ENCODE data around the gene MYH14.

MYH14 gene

DNA sequence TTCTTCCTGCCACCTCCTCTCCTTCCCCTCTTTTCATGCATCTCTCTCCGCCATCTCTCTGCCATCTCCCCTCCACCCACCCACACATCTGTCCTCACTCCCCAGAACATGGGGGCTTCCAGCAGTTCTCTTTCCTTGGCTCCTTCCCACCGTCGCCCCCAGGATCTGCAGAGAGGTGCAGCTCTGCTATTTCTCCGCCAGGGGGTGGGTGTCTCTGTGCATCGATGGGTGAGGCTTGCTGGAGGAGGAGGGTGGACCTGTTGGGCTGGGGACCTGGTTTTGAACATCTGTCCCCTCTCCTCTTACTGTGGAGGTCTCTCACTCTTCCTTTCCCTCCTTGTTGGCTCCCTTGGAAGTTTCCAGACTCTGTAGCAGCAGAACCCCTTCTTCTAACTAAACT, 51.7 kb downstream of the MYH14 start:
- no peak for DNase-seq (ENCODE audit: low read depth in 2 of 2, low spot score in 1 of 2)

DNA sequence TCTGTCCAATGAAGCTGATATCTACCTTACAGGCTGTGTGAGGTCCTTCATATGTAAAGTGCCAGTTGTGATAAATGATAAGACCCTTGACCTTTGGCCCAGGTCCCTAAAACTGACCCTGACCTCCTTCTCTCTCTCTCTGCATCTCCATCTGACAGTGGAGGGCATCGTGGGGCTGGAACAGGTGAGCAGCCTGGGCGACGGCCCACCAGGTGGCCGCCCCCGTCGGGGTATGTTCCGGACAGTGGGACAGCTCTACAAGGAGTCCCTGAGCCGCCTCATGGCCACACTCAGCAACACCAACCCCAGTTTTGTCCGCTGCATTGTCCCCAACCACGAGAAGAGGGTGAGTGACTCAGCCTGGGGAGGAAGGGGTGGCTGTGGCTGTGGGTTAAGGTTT, 53.7 kb downstream of the MYH14 start:
- no peak for DNase-seq (ENCODE audit: low read depth in 2 of 2, low spot score in 1 of 2)

DNA sequence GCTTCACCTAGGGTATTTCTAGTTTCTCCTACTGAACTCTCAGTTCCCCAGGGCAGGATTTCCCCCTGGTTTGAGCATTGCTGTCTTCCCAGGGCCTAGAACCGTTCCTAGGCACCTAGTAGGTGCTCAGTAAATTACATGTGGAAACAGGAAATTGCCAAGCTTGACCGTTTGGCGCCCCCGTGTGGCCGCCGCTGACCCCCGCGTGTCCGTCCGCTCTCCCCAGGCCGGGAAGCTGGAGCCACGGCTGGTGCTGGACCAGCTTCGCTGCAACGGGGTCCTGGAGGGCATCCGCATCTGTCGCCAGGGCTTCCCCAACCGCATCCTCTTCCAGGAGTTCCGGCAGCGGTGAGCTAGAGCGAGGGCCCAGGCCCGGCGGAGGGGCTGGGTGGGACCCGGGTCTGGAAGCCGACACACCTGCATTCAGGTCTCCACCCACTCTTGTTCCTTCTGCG, 55.5 kb downstream of the MYH14 start:
- DNase-seq (ENCODE audit: low read depth in 2 of 2, low spot score in 1 of 2) = no peak

DNA sequence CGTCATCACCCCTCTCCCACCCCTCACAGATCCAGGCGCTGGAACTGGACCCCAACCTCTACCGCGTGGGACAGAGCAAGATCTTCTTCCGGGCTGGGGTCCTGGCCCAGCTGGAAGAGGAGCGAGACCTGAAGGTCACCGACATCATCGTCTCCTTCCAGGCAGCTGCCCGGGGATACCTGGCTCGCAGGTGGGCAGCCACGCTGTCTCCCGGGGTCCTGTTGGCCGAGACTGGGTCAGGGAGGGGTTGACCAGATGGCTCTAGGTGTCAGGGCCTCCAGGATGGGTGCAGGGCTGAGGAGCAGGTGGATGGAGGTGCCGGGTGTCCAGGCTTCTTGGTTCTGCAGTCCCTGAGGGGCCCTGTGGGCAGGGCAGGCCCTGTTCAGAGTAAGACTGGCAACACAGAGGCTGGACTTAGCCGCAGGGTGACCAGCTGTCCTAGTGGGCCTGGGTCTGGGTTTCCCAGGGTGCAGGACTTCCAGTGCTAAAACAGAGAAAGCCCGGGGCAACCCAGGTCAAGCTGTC, 58.1 kb downstream of the MYH14 start:
- no peak for DNase-seq (ENCODE audit: low read depth in 2 of 2, low spot score in 1 of 2)

DNA sequence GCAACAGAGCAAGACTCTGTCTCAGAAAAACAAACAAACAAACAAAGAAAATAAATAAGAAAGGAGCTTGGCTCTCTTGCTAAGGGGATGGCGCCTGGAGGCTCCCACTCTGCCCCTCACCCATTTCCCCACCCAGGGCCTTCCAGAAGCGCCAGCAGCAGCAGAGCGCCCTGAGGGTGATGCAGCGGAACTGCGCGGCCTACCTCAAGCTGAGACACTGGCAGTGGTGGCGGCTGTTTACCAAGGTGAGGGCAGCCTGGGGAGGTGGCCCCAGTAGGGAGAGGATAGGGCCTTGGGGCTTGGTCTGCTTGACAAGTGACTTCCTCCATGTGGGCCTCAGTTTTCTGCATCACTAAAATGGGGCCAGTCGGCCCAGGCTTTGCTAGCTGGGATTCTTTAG, 59.8 kb downstream of the MYH14 start:
- DNase-seq (ENCODE audit: low read depth in 2 of 2, low spot score in 1 of 2) = no peak

DNA sequence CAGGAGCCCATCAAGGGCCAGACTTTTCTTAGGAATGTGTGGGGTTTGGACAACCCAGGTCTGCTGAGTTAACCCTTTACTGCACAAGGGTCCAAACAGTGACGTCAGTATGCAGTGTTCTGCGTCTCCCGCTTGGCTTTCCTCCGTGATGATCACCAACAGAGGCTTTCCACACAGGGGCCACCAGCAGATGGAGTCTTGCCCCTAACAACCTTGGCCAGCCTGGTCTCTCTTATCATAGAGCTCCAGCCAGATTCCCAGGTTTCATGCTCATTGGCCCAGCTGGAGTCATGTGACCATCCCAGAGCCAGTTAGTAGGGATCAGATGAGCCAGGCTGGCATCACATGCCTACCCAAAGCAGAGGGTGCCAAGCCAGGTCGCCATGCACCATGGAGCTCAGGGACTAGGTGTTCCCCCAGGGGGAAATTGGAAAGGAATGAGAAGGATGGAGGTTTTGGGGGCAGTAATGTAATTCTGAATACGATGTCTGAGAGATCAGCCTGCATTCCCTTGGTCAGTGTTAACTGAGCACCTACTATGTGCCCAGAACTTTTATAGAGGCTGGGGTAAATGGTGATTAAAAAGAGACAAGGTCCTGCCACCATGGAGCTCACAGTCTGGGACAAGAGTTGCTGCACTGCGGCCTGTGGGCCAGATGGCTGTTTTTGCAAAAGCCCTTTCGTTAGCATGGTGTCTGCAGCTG, 61.2 kb downstream of the MYH14 start:
- no peak for DNase-seq (ENCODE audit: low read depth in 2 of 2, low spot score in 1 of 2)

DNA sequence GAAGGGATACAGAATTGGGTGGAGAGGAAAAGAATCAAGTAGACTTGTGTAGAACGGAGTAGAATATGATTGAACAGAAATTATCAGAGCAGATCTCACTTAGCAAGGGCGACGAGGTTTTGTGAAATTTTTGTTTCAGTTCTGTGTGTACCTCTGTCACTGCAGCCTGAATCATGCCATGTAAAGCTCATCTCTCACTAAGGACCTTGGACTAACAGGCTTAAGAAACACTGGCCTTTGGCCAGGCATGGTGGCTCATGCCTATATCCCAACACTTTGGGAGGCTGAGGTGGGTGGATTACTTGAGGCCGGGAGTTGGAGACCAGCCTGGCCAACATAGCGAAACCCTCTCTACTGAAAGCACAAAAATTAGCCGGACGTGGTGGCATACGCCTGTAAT, 62.6 kb downstream of the MYH14 start:
- no peak for DNase-seq (ENCODE audit: low read depth in 2 of 2, low spot score in 1 of 2)

DNA sequence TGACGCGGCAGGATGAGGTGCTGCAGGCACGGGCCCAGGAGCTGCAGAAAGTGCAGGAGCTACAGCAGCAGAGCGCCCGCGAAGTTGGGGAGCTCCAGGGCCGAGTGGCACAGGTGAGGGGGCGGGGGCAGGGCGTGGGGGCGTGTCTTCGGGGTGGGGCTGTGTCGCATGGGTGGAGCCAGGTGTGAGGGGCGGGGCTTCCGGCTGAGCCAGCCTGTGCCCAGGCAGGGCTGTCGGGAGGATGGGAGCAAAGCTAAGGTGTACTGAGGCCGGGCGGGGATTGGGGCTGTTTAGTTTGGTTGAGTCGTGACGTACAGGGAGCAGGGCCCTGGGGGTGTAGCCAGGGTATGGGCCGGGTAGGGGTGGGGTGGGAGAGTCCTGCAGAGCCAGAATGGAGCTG, 63.5 kb downstream of the MYH14 start:
- no peak for DNase-seq (ENCODE audit: low read depth in 2 of 2, low spot score in 1 of 2)

DNA sequence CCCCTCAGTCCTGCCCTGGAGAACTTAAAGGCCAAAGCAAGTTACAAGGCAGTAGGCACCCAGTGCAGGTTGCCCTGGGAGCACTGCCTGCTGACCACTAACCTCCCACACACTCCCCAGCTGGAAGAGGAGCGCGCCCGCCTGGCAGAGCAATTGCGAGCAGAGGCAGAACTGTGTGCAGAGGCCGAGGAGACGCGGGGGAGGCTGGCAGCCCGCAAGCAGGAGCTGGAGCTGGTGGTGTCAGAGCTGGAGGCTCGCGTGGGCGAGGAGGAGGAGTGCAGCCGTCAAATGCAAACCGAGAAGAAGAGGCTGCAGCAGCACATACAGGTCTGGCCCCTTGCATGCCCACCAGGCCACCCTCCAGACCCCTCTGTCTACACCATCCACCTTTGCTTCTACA, 64.6 kb downstream of the MYH14 start:
- DNase-seq (ENCODE audit: low read depth in 2 of 2, low spot score in 1 of 2) = no peak

DNA sequence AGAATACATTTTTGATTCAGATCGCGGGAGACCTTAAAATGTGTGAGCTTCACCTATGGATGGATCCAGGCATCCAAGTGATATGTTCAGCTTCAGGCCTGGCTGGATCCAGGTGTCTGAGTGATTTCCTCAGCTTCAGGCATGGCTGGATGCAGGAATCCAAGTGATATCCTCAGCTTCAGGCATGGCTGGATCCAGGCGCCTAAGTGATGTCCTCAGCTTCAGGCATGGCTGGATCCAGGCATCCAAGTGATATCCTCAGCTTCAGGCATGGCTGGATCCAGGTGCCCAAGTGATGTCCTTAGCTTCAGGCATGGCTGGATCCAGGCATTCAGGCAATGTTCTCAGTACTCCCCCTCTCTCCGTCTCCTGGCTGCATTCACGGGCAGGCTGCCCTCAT, 65.1 kb downstream of the MYH14 start:
- no peak for DNase-seq (ENCODE audit: low read depth in 2 of 2, low spot score in 1 of 2)

DNA sequence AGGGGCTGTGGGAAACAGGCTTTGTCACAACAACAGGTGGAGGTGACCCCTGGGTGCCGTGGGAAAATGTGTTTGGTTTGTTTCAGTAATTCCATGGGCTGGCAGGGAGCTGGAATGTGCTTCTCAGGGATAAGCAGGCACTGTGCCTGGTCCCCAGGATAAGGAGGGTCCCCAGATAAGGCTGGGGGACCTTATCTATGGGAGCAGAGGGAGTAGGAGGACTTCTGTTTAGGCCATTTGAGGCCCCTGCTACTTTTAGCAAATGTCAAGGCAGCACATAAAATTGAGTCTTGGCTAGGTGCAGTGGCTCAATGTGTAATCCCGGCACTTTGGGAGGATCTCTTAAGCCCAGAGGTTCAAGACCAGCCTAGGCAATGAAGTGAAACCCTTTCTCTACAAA, 66.2 kb downstream of the MYH14 start:
- no peak for DNase-seq (ENCODE audit: low read depth in 2 of 2, low spot score in 1 of 2)

DNA sequence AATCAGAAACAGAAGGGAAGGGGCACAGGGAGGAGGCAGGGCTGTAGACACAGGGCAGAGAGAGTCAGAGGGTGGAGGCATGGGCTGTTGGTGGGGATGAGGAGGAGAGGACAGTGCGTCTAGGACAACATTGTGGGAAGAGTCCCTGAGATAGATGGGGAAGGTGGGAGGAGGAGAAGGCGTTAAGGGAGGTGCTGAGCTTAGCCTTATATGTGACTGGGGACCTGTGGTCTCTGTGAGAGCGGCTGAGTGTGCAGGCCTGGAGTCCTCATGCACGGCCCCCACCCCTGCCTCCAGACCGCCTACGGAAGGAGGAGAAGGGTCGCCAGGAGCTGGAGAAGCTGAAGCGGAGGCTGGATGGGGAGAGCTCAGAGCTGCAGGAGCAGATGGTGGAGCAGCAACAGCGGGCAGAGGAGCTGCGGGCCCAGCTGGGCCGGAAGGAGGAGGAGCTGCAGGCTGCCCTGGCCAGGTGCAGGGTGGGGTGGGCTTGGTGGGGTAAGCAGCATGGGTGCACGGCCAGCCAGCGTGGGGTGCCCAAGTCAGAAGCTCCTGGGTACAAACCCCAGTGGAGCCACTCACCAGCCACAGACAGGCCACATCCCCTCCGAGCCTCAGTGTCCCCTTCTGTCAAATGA, 69.0 kb downstream of the MYH14 start:
- no peak for DNase-seq (ENCODE audit: low read depth in 2 of 2, low spot score in 1 of 2)

DNA sequence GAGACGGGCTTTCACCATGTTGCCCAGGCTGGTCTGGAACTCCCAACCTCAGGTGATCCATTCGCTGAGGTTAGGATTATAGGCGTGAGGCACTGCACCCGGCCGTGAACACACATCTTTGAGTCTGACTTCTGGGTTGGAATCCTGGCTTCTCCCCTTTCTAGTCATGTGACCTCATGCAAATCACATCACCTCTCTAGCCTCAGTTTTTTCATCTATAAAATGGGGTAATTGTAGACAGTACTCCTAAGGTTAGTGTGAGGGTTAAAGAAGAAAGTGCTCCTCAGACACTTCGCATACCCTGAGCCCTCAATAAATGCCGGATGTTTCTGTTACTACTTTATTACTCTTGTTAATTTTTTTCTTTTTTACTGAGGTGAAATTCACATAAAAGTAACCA, 70.4 kb downstream of the MYH14 start:
- no peak for DNase-seq (ENCODE audit: low read depth in 2 of 2, low spot score in 1 of 2)

DNA sequence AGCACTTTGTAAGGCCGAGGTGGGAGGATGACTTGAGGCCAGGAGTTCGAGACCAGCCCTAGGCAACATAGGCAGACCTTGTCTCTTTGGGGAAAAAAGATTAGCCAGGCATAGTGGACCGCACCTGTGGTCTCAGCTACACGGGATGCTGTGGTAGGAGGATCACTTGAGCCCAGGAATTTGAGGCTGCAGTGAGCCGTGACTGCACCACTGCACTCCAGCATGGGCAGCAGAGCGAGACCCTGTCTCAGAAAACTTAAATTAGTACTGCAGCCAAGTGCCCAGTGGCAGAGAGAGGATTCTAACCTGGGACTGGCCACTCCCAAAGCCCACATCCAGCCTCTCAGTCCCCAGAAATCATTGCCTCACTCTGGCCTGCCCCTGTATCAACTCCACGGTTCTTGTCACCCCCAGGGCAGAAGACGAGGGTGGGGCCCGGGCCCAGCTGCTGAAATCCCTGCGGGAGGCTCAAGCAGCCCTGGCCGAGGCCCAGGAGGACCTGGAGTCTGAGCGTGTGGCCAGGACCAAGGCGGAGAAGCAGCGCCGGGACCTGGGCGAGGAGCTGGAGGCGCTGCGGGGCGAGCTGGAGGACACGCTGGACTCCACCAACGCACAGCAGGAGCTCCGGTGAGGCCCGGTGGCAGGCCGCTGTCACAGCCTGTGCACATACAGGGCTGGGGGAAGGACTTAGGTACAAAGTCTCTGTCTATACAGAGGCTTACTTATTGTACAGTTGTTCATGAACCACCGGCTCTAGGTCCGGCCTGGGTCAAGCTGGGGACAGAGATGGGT, 72.4 kb downstream of the MYH14 start:
- DNase-seq (ENCODE audit: low read depth in 2 of 2, low spot score in 1 of 2) = no peak

DNA sequence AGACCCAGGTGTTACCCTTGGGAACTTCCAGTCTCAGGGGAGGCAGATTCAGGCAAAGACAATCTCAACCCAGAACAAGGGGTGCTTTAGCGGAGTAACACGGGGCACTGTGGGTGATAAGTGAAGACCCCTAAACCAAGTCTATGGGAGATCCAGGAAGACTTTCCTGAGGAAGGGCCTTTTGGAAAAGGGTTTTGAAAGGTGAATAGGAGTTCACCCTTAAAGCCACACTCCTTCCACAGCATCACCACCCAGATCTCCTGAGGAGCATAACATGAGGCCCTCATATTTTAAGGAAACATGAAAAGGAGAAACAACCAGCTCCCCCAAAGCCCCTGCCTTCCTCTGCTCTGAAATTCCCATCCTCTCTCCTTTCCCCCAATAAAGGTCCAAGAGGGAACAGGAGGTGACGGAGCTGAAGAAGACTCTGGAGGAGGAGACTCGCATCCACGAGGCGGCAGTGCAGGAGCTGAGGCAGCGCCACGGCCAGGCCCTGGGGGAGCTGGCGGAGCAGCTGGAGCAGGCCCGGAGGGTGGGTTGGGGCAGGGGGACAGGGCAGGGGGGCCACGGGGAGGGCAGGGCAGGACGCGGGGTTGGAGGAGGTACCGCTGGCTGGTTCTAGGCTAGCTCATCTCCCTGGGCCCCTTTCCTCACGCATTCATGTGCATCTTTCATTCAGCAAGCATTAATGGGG, 73.1 kb downstream of the MYH14 start:
- no peak for DNase-seq (ENCODE audit: low read depth in 2 of 2, low spot score in 1 of 2)

DNA sequence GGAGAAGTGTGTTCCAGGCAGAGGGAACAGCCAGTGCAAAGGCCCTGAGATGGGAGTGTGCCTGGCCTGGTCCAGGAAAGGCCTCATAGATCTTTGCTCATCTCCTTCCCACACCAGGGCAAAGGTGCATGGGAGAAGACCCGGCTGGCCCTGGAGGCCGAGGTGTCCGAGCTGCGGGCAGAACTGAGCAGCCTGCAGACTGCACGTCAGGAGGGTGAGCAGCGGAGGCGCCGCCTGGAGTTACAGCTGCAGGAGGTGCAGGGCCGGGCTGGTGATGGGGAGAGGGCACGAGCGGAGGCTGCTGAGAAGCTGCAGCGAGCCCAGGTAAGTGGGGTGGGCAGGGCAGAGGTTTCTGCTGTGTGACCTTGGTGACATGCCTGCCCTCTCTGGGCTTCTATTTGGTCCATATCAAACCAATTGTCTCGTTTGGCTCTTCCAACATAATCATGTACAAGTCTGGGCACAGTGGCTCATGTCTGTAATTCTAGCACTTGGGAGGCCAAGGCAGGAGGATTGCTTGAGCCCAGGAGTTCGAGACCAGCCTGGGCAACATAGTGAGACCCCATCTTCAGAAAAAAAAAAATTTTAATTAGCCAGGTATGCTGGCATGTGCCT, 74.7 kb downstream of the MYH14 start:
- DNase-seq (ENCODE audit: low read depth in 2 of 2, low spot score in 1 of 2) = no peak

DNA sequence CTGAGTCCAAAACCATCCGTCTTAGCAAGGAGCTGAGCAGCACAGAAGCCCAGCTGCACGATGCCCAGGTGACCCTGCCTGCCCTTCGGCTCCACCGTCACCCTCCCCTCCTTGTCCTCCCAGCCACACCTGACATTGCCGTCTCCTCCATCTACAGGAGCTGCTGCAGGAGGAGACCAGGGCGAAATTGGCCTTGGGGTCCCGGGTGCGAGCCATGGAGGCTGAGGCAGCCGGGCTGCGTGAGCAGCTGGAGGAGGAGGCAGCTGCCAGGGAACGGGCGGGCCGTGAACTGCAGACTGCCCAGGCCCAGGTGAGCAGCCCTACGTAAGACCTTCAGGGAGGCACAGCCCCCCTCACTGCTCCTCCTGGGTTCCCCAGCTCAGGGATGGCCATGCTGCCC, 76.7 kb downstream of the MYH14 start:
- no peak for DNase-seq (ENCODE audit: low read depth in 2 of 2, low spot score in 1 of 2)

DNA sequence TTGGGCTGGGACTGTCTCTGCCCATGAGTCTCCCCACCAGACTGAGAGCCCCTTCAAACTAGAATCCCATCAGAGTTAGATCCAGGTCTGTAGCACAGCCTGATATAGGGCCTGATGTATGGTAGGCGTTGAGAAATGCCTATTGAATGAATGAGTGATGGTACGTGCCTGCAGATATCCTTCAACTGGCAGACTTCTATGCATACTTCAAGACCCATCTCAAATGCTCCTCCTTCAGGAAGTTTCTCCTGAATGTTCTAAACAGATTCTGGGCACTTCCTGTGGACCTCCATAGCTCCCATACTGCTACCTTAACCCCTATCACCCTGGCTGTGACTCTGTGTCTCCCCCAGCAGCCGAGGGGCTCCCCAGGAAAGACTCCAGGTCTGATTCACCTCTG, 77.6 kb downstream of the MYH14 start:
- no peak for DNase-seq (ENCODE audit: low read depth in 2 of 2, low spot score in 1 of 2)

DNA sequence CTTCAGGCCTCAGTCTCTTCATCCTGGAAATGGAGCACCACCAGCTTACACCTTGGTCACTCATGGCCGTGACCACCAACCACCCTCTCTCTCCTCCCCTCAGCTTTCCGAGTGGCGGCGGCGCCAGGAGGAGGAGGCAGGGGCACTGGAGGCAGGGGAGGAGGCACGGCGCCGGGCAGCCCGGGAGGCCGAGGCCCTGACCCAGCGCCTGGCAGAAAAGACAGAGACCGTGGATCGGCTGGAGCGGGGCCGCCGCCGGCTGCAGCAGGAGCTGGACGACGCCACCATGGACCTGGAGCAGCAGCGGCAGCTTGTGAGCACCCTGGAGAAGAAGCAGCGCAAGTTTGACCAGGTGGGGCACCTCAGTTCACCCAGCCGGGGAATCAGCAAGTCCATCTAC, 78.1 kb downstream of the MYH14 start:
- DNase-seq (ENCODE audit: low read depth in 2 of 2, low spot score in 1 of 2) = no peak

DNA sequence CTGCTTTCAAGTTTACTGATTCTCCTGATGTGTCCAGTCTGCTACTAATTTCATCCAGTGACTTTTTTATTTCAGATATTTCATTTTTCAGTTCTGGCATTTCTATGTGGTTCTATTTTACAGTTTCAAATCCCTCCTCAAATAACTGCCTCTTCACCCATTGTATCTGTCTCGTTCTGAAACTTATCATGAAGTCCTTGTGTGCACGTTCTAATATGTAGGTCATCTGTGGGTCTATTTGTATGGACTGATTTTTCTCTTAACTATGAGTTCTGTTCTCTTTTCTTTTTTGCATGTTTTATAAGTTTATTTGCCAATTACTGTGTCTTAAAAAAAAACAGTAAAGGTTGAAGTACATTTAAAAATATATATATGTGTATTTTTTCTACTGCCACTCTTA, 82.4 kb downstream of the MYH14 start:
- no peak for DNase-seq (ENCODE audit: low read depth in 2 of 2, low spot score in 1 of 2)

DNA sequence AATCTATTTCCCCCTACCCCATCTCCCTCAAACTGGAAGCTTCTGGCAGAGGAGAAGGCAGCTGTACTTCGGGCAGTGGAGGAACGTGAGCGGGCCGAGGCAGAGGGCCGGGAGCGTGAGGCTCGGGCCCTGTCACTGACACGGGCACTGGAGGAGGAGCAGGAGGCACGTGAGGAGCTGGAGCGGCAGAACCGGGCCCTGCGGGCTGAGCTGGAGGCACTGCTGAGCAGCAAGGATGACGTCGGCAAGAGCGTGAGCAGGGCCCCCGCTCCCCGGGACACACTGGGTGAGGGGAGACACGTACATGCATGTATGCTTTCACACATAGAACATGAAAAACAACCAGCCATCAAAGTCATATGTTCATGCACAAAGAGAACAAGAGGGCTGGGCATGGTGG, 83.0 kb downstream of the MYH14 start:
- DNase-seq (ENCODE audit: low read depth in 2 of 2, low spot score in 1 of 2) = no peak

All from stimulated activated CD8-positive, alpha-beta memory T cell treated with anti-CD3 and anti-CD28 coated beads, Interleukin-4, amount 100 ng/mL, for 1 hour (primary cell).